Measurements from ENCODE around the gene ZNF519.
"Not testable (repeated sequence)": the region's sequence is repeated elsewhere in the genome, so short reads cannot be mapped to it uniquely, and the experiment has no call there.

GRCh38 chr18:14172142-14173115 is 40.2 kb upstream of the ZNF519 start:
- not testable (repeated sequence) for TF ChIP-seq POLR2A (IDR thresholded peaks at IDR 0.05; ENCODE audit: low read length); GATA1 (IDR thresholded peaks at IDR 0.05; ENCODE audit: low read depth, low read length)
